ENCODE results near the gene PMS1. TPM values are rescaled to one million over a fixed set of nuclear protein-coding genes. Genes with fewer than 3 reads are reported as not detected.

Gene PMS1
- total and polyA plus RNA-seq, 9 of the 15 experiments (the other 6 are each of a cell fraction or from before 2014, with no cell fraction given), result 14.5 to 29.8 (median 24.7) TPM

DNA sequence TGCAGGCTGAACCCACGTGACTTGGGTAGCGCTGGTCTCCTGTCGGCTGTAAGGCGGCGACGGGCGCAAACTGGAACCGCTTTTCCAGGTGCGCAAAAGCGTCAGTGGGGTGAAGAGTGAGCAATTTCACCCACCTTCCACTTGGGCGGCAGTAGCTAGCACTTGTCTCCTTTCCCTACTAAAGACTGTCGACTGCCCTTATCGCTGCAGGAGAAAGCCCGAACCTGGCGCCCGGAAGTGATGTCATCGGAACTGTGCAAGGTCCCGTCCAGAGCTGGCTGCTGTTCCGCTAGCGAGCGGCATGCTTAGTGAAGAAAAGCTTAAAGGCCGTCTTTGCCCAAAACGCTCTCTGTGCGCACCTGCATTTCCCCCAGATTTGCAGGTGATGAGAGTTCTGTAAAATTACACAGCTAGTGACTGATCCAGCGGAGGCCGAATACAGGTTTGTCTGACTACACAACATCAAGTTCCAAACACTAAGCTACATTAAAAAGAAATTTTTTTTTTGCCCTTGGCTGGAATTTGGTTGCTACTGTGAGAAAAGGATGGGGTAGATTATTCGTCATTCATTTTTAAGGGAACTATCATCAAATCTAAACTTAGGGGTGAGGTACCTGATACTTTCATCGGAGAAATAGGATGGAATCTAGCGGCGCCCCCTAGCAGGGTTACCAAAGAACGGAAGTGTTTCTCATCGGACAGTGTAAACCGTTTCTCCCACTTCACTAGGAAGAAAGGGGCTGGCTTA, 21.5 kb upstream of the PMS1 start, which contains the start of gene OSGEPL1 (continued):
- TF ChIP-seq, protein P1, sequence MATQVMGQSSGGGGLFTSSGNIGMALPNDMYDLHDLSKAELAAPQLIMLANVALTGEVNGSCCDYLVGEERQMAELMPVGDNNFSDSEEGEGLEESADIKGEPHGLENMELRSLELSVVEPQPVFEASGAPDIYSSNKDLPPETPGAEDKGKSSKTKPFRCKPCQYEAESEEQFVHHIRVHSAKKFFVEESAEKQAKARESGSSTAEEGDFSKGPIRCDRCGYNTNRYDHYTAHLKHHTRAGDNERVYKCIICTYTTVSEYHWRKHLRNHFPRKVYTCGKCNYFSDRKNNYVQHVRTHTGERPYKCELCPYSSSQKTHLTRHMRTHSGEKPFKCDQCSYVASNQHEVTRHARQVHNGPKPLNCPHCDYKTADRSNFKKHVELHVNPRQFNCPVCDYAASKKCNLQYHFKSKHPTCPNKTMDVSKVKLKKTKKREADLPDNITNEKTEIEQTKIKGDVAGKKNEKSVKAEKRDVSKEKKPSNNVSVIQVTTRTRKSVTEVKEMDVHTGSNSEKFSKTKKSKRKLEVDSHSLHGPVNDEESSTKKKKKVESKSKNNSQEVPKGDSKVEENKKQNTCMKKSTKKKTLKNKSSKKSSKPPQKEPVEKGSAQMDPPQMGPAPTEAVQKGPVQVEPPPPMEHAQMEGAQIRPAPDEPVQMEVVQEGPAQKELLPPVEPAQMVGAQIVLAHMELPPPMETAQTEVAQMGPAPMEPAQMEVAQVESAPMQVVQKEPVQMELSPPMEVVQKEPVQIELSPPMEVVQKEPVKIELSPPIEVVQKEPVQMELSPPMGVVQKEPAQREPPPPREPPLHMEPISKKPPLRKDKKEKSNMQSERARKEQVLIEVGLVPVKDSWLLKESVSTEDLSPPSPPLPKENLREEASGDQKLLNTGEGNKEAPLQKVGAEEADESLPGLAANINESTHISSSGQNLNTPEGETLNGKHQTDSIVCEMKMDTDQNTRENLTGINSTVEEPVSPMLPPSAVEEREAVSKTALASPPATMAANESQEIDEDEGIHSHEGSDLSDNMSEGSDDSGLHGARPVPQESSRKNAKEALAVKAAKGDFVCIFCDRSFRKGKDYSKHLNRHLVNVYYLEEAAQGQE (IDR thresholded peaks at IDR 0.05; ENCODE audit: borderline replicate concordance), result peak; percentile 64
- TF ChIP-seq, protein P1 (CRISPR knock-in tag; IDR thresholded peaks at IDR 0.05; ENCODE audit: low read depth), result no peak
- TF ChIP-seq, protein P2, sequence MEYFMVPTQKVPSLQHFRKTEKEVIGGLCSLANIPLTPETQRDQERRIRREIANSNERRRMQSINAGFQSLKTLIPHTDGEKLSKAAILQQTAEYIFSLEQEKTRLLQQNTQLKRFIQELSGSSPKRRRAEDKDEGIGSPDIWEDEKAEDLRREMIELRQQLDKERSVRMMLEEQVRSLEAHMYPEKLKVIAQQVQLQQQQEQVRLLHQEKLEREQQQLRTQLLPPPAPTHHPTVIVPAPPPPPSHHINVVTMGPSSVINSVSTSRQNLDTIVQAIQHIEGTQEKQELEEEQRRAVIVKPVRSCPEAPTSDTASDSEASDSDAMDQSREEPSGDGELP (CRISPR knock-in tag; IDR thresholded peaks at IDR 0.05; ENCODE audit: borderline replicate concordance), result peak; percentile 67; the same call in 1 of the 2 replicates
- TF ChIP-seq ELF1 (tag; IDR thresholded peaks at IDR 0.05), result peak; percentile 48; the same call in 1 of the 2 replicates
- no peak for TF ChIP-seq ZNF274 (IDR thresholded peaks at IDR 0.05; ENCODE audit: borderline replicate concordance, low read depth, low read length)
- TF ChIP-seq TAF9B (IDR thresholded peaks at IDR 0.05; ENCODE audit: partially characterized antibody), result peak; percentile 33
- TF ChIP-seq TARDBP (IDR thresholded peaks at IDR 0.05), result peak; percentile 40; the same call in 1 of the 2 replicates
- TF ChIP-seq RCOR1 (IDR thresholded peaks at IDR 0.05; ENCODE audit: borderline replicate concordance in 1 of 2, low read depth in 2 of 2, low read length in 2 of 2), result peak in 1 of 2 experiments; percentile 23; a peak in 1 of 4 replicates
- peak; percentile 62; the same call in 1 of the 2 replicates for TF ChIP-seq L3MBTL2 (IDR thresholded peaks at IDR 0.05)
- peak in 2 of 3 experiments; percentile 10 to 61 for TF ChIP-seq YY1 (IDR thresholded peaks at IDR 0.05; ENCODE audit: borderline replicate concordance in 1 of 3, control insufficient read depth in 1 of 3, extremely low read depth in 1 of 3, insufficient read depth in 3 of 3, insufficient read length in 1 of 3, insufficient replicate concordance in 2 of 3, low read depth in 1 of 3, low read length in 2 of 3)
- TF ChIP-seq BMI1 (IDR thresholded peaks at IDR 0.05; ENCODE audit: low read length), result no peak
- TF ChIP-seq TAF1 (IDR thresholded peaks at IDR 0.05; ENCODE audit: control insufficient read depth, extremely low read depth, insufficient read depth, low read length, severe bottlenecking), result peak; percentile 64
- no peak for TF ChIP-seq NFE2L1 (tag; IDR thresholded peaks at IDR 0.05; ENCODE audit: borderline replicate concordance, low read depth)
- TF ChIP-seq TOE1 (IDR thresholded peaks at IDR 0.05; ENCODE audit: borderline replicate concordance), result peak; percentile 93
- no peak for TF ChIP-seq TOE1 (CRISPR knock-in tag; IDR thresholded peaks at IDR 0.05; ENCODE audit: borderline replicate concordance, low read depth)
- peak; percentile 86 for TF ChIP-seq SUPT5H (IDR thresholded peaks at IDR 0.05)
- peak; percentile 89 for TF ChIP-seq JUND (IDR thresholded peaks at IDR 0.05; ENCODE audit: borderline replicate concordance, low read depth, low read length)
- peak; percentile 86; the same call in 2 of the 3 replicates for TF ChIP-seq JUND (tag; IDR thresholded peaks at IDR 0.05; ENCODE audit: borderline replicate concordance, low read depth, low read length)
- no peak for TF ChIP-seq CSDE1 (IDR thresholded peaks at IDR 0.05)
